Activated CD8-positive, alpha-beta memory T cell treated with anti-CD3 and anti-CD28 coated beads, Interleukin-2, amount 50 U/mL, for 1 hour (primary cell): ENCODE measurements around the gene CALHM6.
"Not testable (repeated sequence)": the region's sequence is repeated elsewhere in the genome, so short reads cannot be mapped to it uniquely, and the experiment has no call there.

Experiments used
- DNase-seq: peaks from one replicate; pipeline ENCODE4 v3.0.0-alpha.2; 2020; ENCODE audit errors: extremely low read depth

CALHM6 gene

GRCh38 chr6:116476002-116476678 is 15.0 kb downstream of the CALHM6 start:
- no peak for DNase-seq

DNA sequence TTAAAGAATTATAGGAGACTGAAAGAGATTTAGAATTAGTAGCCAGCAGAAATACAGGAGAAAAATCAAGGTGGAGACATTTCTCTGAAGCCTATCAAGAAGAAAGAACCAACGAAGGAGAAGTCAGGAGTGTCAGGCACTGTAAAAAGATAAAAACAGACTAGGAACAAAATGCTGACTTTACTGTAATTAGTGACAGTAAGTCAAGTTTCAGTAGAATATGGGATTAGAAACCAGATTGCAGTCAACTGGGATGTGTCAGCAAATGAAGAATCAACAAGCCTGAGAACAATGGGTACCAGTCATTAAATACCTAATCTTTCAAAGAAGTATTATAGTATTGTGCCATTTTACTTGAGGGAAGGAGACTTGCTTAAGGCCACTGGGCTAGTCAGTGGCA is 21.6 kb downstream of the CALHM6 start:
- DNase-seq = no peak

GRCh38 chr6:116483616-116484015 is 22.4 kb downstream of the CALHM6 start:
- no peak for DNase-seq

GRCh38 chr6:116485559-116486184 is 24.5 kb downstream of the CALHM6 start:
- no peak for DNase-seq

GRCh38 chr6:116491610-116492330 is 30.6 kb downstream of the CALHM6 start:
- no peak for DNase-seq

DNA sequence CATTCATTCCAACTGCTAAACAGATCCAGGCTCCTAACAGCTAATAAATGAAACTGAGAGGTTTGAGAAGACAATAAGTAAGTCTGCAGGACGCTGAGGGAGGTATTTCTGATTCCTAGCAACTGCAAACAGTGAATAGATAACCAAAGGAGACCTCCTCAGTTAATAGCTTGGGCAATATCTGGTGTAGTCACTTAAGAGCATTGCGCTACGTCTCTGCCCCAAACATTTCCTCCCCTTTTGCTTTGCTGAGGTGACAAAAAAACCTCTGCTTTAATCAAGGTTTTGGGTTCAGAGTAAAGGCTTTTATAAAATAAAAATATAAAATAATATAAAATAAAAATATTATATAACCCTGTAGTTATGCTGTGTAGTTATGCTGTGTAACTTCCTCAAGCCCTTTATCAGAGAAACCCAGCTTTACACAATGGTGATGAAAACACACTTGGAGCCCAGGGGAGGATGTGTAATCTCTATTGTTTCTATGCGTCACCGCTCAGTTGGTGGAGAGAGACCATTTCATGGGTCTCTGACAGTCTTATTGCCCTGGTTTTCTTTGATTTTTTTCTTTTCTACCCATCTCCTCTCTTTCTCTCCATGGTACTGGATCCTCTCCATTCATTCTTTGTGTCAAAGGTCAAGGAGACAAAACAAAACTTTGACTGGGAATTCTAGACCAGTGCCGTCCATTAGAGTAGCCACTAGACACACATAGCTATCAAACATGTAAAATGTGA is 31.3 kb downstream of the CALHM6 start:
- DNase-seq = no peak

- DNase-seq = not testable (repeated sequence)
Observed at GRCh38 chr6:116495161-116495560, 34.0 kb downstream of the CALHM6 start.

DNA sequence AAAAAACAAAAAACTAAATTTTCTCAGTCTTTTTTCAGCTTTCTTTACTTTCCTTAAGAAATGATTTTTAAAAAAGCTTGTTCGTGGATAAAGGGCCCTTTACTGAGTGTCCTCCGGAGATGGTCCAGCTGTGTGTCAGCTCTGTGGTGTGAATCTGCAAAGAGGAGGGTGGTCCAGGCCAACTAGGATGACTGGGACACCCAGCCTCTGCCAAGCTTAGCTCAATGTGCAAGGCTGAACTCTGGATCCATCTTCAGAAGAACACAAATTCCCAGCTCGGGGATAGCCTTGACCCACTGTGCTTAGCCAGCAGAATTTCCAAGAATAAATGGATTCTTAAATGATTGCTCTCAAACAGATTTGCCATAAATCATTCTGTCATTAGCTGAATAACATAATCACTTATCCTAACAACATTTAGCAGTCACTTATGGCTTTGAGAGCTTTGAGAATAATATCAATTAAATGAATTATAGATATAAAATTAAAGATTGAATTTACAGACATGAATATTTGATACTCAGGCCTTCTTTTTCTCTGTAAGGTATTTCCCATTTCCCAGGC is 36.0 kb downstream of the CALHM6 start:
- no peak for DNase-seq

- no peak for DNase-seq
Observed at GRCh38 chr6:116500969-116501433, 39.8 kb downstream of the CALHM6 start.

GRCh38 chr6:116507324-116507723 is 46.1 kb downstream of the CALHM6 start:
- no peak for DNase-seq

- DNase-seq = no peak
Observed at GRCh38 chr6:116508527-116508926, 47.4 kb downstream of the CALHM6 start.

GRCh38 chr6:116511424-116512110 is 50.4 kb downstream of the CALHM6 start, which contains the start of gene CALHM5:
Gene CALHM5 (plus strand): TSS chr6:116511639. CDS start chr6:116511697, 58 bp downstream.
- no peak for DNase-seq

- DNase-seq = no peak
Observed at GRCh38 chr6:116512111-116512559, 51.0 kb downstream of the CALHM6 start.

DNA sequence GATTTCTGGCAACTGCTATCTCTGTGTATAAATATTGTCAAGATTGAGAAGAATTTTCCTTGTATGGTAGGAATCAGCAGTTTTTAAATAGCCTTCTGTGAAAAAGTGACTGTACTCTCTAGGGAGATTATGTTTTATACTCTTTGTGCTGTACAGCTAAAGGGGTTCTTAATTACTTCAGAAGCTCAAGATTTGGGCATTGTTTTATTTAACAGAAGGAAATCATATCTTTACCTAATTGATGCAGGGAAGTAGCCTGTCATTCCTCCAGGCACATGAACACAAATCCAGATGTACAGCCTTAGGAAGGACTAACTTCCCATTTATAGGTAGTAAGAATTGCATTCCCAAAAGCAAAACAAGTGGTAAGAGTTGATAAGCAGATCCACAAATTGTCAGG is 51.6 kb downstream of the CALHM6 start:
- no peak for DNase-seq
